Measurements from ENCODE around the gene SERPINH1.

- TF ChIP-seq CTCF (IDR thresholded peaks at IDR 0.05) (no peak), POLR2A (IDR thresholded peaks at IDR 0.05) (no peak)
Measured at GRCh38 chr11:75555079-75555811, 6.8 kb upstream of the SERPINH1 start.
